C4-2B (cell line): ENCODE measurements around the gene NTRK3.

Experiments used
- CTCF ChIP-seq: fragments of 450-650 bp; conservative IDR thresholded peaks from 2 replicates; pipeline ENCODE4 v1.5.1; 2017; ENCODE audit warnings: mild to moderate bottlenecking
- ZFX ChIP-seq: fragments of 450-650 bp; IDR thresholded peaks from 2 replicates; pipeline ENCODE4 v1.6.1; 2017

GRCh38 chr15:88020806-88021205 is 235.7 kb downstream of the NTRK3 start:
- TF ChIP-seq CTCF, result no peak
- no peak for TF ChIP-seq ZFX
